K562 (cell line): ENCODE measurements around the gene MTARC2. TPM values are rescaled to one million over a fixed set of nuclear protein-coding genes. Genes with fewer than 3 reads are reported as not detected.

Experiments used
- ATAC-seq: fragments of 200-7000 bp; cut with Tn5 transposase; 3 replicates; pipeline ENCODE4 v1.9.1; 2020; ENCODE audit warnings: moderate library complexity
- BruUV-seq: library from RNA; stranded (reverse); fragments of 400-500 nt; replicated peaks from 2 replicates; lab custom pipeline; 2021; lab: Mats Ljungman, UMichigan
- CTCF ChIA-PET: fragments of 300-600 bp; formaldehyde crosslinking; extraction: SDS; loops from one replicate; lab custom pipeline; 2021; ENCODE audit warnings: low intra/inter-chr PET ratio; lab: Yijun Ruan, JAX
- POLR2A ChIA-PET: fragments of 300-600, 350-650 bp; sonication (Branson Sonifier 250); formaldehyde crosslinking; extraction: SDS; loops from one replicate; lab custom pipeline; 2021; ENCODE audit warnings: antibody characterized with exemption, inconsistent platforms; lab: Yijun Ruan, JAX
- DNase-seq, 4 experiments: peaks; one replicate each; pipeline versions ENCODE4 v3.0.0 to v3.0.0-alpha.2; 2011 to 2018; ENCODE audit warnings: low spot score in 3 of 4, mixed read lengths in 3 of 4; ENCODE audit errors: extremely low read depth in 1 of 4
- FAIRE-seq: peaks from 2 replicates; lab custom pipeline; 2011; peaks lifted over from hg19 to GRCh38; lab: Jason Lieb, UNC
- H2AFZ ChIP-seq: 2 replicates; pipeline ENCODE4 v1.6.0; 2011; ENCODE audit warnings: low read depth, low read length, control low read depth, inconsistent platforms
- H3K27ac ChIP-seq: fragments of 200-600 bp; 3 replicates; pipeline ENCODE4 v1.8.0; 2011; ENCODE audit warnings: low read depth, mild to moderate bottlenecking, control low read depth, inconsistent platforms, low read length, moderate library complexity, mixed read lengths; ENCODE audit errors: extremely low read depth
- H3K27me3 ChIP-seq, 2 experiments: fragments of 300-600 bp in 1 of 2; 2 replicates in 1 of 2; 3 replicates in 1 of 2; pipeline versions ENCODE4 v1.6.0 to v1.8.0; 2011; ENCODE audit warnings: inconsistent platforms in 2 of 2, low read length in 2 of 2, mild to moderate bottlenecking in 1 of 2, mixed read lengths in 1 of 2, moderate library complexity in 1 of 2; ENCODE audit not compliant: control insufficient read depth in 2 of 2, insufficient read depth in 2 of 2
- H3K36me3 ChIP-seq: fragments of 300-600 bp; 3 replicates; pipeline ENCODE4 v1.8.0; 2011; ENCODE audit warnings: mild to moderate bottlenecking, low read length, inconsistent platforms; ENCODE audit not compliant: control insufficient read depth, insufficient read depth
- H3K4me1 ChIP-seq, 2 experiments: fragments of 200-600 bp in 1 of 2; replicated peaks in 1 of 2; 2 replicates in 1 of 2; 3 replicates in 1 of 2; pipeline versions ENCODE4 v1.5.1 to v1.8.0; 2011; ENCODE audit warnings: inconsistent platforms in 2 of 2, low read length in 2 of 2, mild to moderate bottlenecking in 1 of 2, mixed read lengths in 1 of 2, moderate library complexity in 1 of 2; ENCODE audit not compliant: control insufficient read depth in 2 of 2, insufficient read depth in 2 of 2
- H3K4me2 ChIP-seq: 2 replicates; pipeline ENCODE4 v1.6.1; 2011; ENCODE audit warnings: low read length, control low read depth, inconsistent platforms, mixed read lengths; ENCODE audit not compliant: insufficient read depth
- H3K4me3 ChIP-seq: fragments of 200-600 bp; sonication (generic), shearing (Covaris generic); 2 replicates; pipeline ENCODE4 v1.5.1; 2016; ENCODE audit warnings: control low read depth, inconsistent platforms
- H3K79me2 ChIP-seq: fragments of 200-600 bp; 3 replicates; pipeline ENCODE4 v1.8.0; 2011; ENCODE audit warnings: low read length, inconsistent platforms; ENCODE audit not compliant: control insufficient read depth, insufficient read depth
- H3K9ac ChIP-seq, 2 experiments: 2 replicates each; pipeline versions ENCODE4 v1.6.0 to v1.6.1; 2011; ENCODE audit warnings: low read depth in 2 of 2, low read length in 2 of 2, control low read depth in 1 of 2, inconsistent platforms in 1 of 2, mild to moderate bottlenecking in 1 of 2, mixed read lengths in 1 of 2; ENCODE audit not compliant: insufficient read depth in 1 of 2
- H3K9me1 ChIP-seq: one replicate; pipeline ENCODE4 v1.6.0; 2011; ENCODE audit warnings: inconsistent platforms, mild to moderate bottlenecking, low read length, moderate library complexity; ENCODE audit not compliant: control insufficient read depth, insufficient read depth
- H3K9me3 ChIP-seq: replicated peaks from 2 replicates; pipeline ENCODE4 v1.5.1; 2011; ENCODE audit warnings: low read depth, low read length, inconsistent platforms; ENCODE audit not compliant: control insufficient read depth, insufficient read depth
- H4K20me1 ChIP-seq: replicated peaks from 2 replicates; pipeline ENCODE4 v1.6.1; 2011; ENCODE audit warnings: low read length, inconsistent platforms, mixed read lengths; ENCODE audit not compliant: control insufficient read depth, insufficient read depth
- ATF1 ChIP-seq, 2 experiments: fragments of 450-650 bp in 1 of 2; IDR thresholded peaks; 2 replicates each; pipeline ENCODE4 v1.6.1; 2016; ENCODE audit warnings: missing compliant biosample characterization in 1 of 2, missing genetic modification characterization in 1 of 2
- BDP1 ChIP-seq: IDR thresholded peaks from 3 replicates; pipeline ENCODE4 v1.6.1; 2011; ENCODE audit not compliant: insufficient read length, insufficient read depth
- KLF10 ChIP-seq: fragments of 250-450 bp; sonication (Bioruptor Pico); IDR thresholded peaks from 2 replicates; pipeline ENCODE4 v1.6.1; 2021; ENCODE audit warnings: matching md5 sums
- RFX1 ChIP-seq: fragments of 450-650 bp; IDR thresholded peaks from 2 replicates; pipeline ENCODE4 v1.6.1; 2016; ENCODE audit warnings: mild to moderate bottlenecking, moderate library complexity
- SRSF7 ChIP-seq: fragments of 200-400 bp; formaldehyde crosslinking; optimal IDR thresholded peaks from 2 replicates; pipeline ENCODE3; 2017; ENCODE audit warnings: mild to moderate bottlenecking, low read depth, low read length
- ZNF347 ChIP-seq: fragments of 450-650 bp; formaldehyde crosslinking; IDR thresholded peaks from 2 replicates; pipeline ENCODE4 v1.4.0; 2020; ENCODE audit warnings: low read depth, mild to moderate bottlenecking, moderate library complexity
- ZNF778 ChIP-seq: fragments of 450-650 bp; formaldehyde crosslinking; IDR thresholded peaks from 2 replicates; pipeline ENCODE4 v1.4.0; 2020; ENCODE audit warnings: mild to moderate bottlenecking, moderate library complexity
- WGBS: fragments of 100-300 bp; shearing (Covaris generic); methylation state at CpG from one replicate; pipeline ENCODE4 v1.1.6; 2016; ENCODE audit warnings: low coverage, mixed read lengths; ENCODE audit not compliant: insufficient coverage; ENCODE audit errors: missing lambda C conversion rate; 5-methylcytosine and 5-hydroxymethylcytosine counted together
- in situ Hi-C: fragments of 300-500 bp; cut with MboI; formaldehyde crosslinking; loops from 4 replicates; pipeline ENCODE4 v1.15.0; 2018; ENCODE audit warnings: inconsistent platforms, mixed read lengths
- intact Hi-C: fragments of 100-400 bp; cut with micrococcal nuclease; formaldehyde crosslinking; loops from 2 replicates; pipeline ENCODE4 v1.14.2; 2022
- polyA plus RNA-seq, 8 experiments: library from polyadenylated mRNA; depleted of rRNA in 4 of 8; stranded (reverse) in 5 of 8; unstranded in 3 of 8; fragments of >200 nt; fragmentation: Nextera tagmentation in 2 of 8; fragmentation: Illumina TruSeq in 1 of 8; extraction: Ambion mirVana in 2 of 8; extraction: Trizol in 1 of 8; gene quantifications; 2 replicates each; pipeline versions ENCODE4 v1.2.1 to v1.2.3, GENCODE V29; 2011 to 2014; ENCODE audit warnings: inconsistent platforms in 1 of 8, missing spikeins in 1 of 8
- total RNA-seq, 7 experiments: library from RNA; depleted of rRNA in 6 of 7; stranded (reverse); fragments of >200 nt in 6 of 7; fragmentation: Illumina TruSeq in 2 of 7; extraction: Trizol in 2 of 7; gene quantifications; 2 replicates each; pipeline versions ENCODE4 v1.2.1 to v1.2.3, GENCODE V29; 2011 to 2021; ENCODE audit warnings: low replicate concordance in 1 of 7
- TF ChIP-seq, protein P1 (sequence below): sonication (generic); formaldehyde crosslinking; IDR thresholded peaks from 2 replicates; pipeline ENCODE4 v1.8.0; 2023; ENCODE audit warnings: mild to moderate bottlenecking, missing genetic modification reagents
- TF ChIP-seq, protein P2 (sequence below): IDR thresholded peaks from 2 replicates; pipeline ENCODE4 v1.6.1; 2012; ENCODE audit warnings: low read depth, low read length, improper control_type of control experiment, borderline replicate concordance
- TF ChIP-seq, protein P3 (sequence below): fragments of 450-650 bp; IDR thresholded peaks from 2 replicates; pipeline ENCODE4 v1.7.1; 2018; ENCODE audit warnings: mild to moderate bottlenecking, low read depth; ENCODE audit not compliant: partially characterized antibody
- TF ChIP-seq, protein P4 (sequence below): fragments of 450-650 bp; IDR thresholded peaks from 2 replicates; pipeline ENCODE4 v1.6.1; 2017; ENCODE audit warnings: mild to moderate bottlenecking, moderate library complexity
- TF ChIP-seq, protein P5 (sequence below): fragments of 450-650 bp; formaldehyde crosslinking; IDR thresholded peaks from 2 replicates; pipeline ENCODE4 v1.4.0; 2020; ENCODE audit warnings: mild to moderate bottlenecking, mixed read lengths

MTARC2 gene
- total and polyA plus RNA-seq, 9 of the 15 experiments (the other 6 are each of a cell fraction or from before 2014, with no cell fraction given): 0.03 to 0.35 TPM; not detected in 7

DNA sequence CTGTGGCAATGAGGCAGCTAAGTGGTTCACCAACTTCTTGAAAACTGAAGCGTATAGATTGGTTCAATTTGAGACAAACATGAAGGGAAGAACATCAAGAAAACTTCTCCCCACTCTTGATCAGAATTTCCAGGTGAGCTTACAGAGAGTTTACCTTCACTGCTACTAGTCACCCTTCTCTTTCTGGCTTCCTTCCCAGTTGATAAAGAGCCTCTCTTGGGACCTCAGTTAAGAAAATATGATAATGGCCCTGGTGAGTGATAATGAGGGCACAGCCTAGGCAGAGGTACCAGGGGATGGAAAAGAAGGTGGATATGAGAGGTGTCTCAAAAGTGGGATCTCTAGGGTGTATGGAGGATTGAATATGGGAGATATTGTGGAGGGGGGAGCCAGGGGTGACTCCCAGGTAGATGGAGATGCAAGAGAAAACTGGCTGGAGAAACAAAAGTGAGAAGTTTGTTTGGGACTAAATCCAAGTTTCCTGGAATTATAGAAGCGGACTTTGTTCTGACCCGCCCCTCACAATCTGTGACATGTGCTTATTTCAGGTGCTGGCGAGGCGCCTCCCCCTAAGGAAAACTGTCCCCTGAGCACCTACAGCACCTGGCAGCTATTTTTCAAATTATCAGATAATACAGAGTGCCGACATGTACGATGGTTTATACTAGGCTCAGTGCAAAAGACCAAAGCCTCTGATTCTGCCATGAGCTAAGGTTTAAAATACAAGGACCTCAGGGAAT lies 13.7 kb downstream of the MTARC2 start:
- H3K27me3 ChIP-seq: peaks cover 2 to 16% of the 10 kb centered on the region in 2 experiments; a peak in 1 of 5 replicates
- under 1% methylated on average over 7 of the region's 7 CpGs for WGBS
- TF ChIP-seq ZNF347 (CRISPR knock-in tag): no peak
- no peak for TF ChIP-seq ATF1 (CRISPR knock-in tag; IDR thresholded peaks at IDR 0.05)
- TF ChIP-seq ATF1 (tag; IDR thresholded peaks at IDR 0.05): no peak
- TF ChIP-seq, protein P1, sequence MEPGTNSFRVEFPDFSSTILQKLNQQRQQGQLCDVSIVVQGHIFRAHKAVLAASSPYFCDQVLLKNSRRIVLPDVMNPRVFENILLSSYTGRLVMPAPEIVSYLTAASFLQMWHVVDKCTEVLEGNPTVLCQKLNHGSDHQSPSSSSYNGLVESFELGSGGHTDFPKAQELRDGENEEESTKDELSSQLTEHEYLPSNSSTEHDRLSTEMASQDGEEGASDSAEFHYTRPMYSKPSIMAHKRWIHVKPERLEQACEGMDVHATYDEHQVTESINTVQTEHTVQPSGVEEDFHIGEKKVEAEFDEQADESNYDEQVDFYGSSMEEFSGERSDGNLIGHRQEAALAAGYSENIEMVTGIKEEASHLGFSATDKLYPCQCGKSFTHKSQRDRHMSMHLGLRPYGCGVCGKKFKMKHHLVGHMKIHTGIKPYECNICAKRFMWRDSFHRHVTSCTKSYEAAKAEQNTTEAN (CRISPR knock-in tag): no peak
- TF ChIP-seq KLF10 (CRISPR knock-in tag): no peak
- TF ChIP-seq, protein P2, sequence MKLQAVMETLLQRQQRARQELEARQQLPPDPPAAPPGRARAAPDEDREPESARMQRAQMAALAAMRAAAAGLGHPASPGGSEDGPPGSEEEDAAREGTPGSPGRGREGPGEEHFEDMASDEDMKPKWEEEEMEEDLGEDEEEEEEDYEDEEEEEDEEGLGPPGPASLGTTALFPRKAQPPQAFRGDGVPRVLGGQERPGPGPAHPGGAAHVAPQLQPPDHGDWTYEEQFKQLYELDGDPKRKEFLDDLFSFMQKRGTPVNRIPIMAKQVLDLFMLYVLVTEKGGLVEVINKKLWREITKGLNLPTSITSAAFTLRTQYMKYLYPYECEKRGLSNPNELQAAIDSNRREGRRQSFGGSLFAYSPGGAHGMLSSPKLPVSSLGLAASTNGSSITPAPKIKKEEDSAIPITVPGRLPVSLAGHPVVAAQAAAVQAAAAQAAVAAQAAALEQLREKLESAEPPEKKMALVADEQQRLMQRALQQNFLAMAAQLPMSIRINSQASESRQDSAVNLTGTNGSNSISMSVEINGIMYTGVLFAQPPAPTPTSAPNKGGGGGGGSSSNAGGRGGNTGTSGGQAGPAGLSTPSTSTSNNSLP: no peak
- no peak for TF ChIP-seq BDP1
- no peak for TF ChIP-seq SRSF7
- TF ChIP-seq, protein P3, sequence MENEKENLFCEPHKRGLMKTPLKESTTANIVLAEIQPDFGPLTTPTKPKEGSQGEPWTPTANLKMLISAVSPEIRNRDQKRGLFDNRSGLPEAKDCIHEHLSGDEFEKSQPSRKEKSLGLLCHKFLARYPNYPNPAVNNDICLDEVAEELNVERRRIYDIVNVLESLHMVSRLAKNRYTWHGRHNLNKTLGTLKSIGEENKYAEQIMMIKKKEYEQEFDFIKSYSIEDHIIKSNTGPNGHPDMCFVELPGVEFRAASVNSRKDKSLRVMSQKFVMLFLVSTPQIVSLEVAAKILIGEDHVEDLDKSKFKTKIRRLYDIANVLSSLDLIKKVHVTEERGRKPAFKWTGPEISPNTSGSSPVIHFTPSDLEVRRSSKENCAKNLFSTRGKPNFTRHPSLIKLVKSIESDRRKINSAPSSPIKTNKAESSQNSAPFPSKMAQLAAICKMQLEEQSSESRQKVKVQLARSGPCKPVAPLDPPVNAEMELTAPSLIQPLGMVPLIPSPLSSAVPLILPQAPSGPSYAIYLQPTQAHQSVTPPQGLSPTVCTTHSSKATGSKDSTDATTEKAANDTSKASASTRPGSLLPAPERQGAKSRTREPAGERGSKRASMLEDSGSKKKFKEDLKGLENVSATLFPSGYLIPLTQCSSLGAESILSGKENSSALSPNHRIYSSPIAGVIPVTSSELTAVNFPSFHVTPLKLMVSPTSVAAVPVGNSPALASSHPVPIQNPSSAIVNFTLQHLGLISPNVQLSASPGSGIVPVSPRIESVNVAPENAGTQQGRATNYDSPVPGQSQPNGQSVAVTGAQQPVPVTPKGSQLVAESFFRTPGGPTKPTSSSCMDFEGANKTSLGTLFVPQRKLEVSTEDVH: no peak
- TF ChIP-seq RFX1: no peak
- TF ChIP-seq, protein P4, sequence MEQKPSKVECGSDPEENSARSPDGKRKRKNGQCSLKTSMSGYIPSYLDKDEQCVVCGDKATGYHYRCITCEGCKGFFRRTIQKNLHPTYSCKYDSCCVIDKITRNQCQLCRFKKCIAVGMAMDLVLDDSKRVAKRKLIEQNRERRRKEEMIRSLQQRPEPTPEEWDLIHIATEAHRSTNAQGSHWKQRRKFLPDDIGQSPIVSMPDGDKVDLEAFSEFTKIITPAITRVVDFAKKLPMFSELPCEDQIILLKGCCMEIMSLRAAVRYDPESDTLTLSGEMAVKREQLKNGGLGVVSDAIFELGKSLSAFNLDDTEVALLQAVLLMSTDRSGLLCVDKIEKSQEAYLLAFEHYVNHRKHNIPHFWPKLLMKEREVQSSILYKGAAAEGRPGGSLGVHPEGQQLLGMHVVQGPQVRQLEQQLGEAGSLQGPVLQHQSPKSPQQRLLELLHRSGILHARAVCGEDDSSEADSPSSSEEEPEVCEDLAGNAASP: no peak
- TF ChIP-seq, protein P5, sequence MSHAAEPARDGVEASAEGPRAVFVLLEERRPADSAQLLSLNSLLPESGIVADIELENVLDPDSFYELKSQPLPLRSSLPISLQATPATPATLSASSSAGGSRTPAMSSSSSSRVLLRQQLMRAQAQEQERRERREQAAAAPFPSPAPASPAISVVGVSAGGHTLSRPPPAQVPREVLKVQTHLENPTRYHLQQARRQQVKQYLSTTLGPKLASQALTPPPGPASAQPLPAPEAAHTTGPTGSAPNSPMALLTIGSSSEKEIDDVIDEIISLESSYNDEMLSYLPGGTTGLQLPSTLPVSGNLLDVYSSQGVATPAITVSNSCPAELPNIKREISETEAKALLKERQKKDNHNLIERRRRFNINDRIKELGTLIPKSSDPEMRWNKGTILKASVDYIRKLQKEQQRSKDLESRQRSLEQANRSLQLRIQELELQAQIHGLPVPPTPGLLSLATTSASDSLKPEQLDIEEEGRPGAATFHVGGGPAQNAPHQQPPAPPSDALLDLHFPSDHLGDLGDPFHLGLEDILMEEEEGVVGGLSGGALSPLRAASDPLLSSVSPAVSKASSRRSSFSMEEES (CRISPR knock-in tag): no peak
- TF ChIP-seq ZNF778: no peak
- TF ChIP-seq, all 486 proteins: peak for 0
- H3K4me1 ChIP-seq: no peaks in the 10 kb centered on the region
- H3K9ac ChIP-seq: no peak overlapping the region
- H2AFZ ChIP-seq: no peak overlapping the region
- FAIRE-seq: no peak
- H4K20me1 ChIP-seq: no peaks in the 10 kb centered on the region
- in situ Hi-C loops: no loop called here
- no peak for ATAC-seq
- no peak for DNase-seq
- no TSS peak for BruUV-seq
- no peak overlapping the region for H3K4me3 ChIP-seq
- ChIA-PET CTCF (no interaction called here), POLR2A (interaction anchor here (0.6 kb wide), 1 partner anchor 63 kb away, joined by 4 read pairs; no protein-coding TSS in a partner anchor)
- no peaks in the 10 kb centered on the region for H3K9me1 ChIP-seq
- H3K36me3 ChIP-seq: no peaks in the 10 kb centered on the region
- intact Hi-C loops: no loop called here
- H3K9me3 ChIP-seq: no peaks in the 10 kb centered on the region
- H3K27ac ChIP-seq: no peak overlapping the region
- H3K79me2 ChIP-seq: no peaks in the 10 kb centered on the region
- H3K4me2 ChIP-seq: no peak overlapping the region
